H9 (cell line): ENCODE measurements around the gene PTPRQ. TPM values are rescaled to one million over a fixed set of nuclear protein-coding genes. Genes with fewer than 3 reads are reported as not detected.

Experiments used
- DNase-seq: peaks from one replicate; pipeline ENCODE4 v3.0.0-alpha.2; 2017
- H2AFZ ChIP-seq: one replicate; pipeline ENCODE4 v1.6.1; 2013; ENCODE audit warnings: mild to moderate bottlenecking, low read length, control low read depth, moderate library complexity
- H2AK5ac ChIP-seq: 2 replicates; pipeline ENCODE4 v1.6.1; 2013; ENCODE audit warnings: low read length, control low read depth, mixed read lengths; ENCODE audit not compliant: insufficient read length
- H2BK120ac ChIP-seq: one replicate; pipeline ENCODE4 v1.6.1; 2013; ENCODE audit warnings: low read depth, mild to moderate bottlenecking, low read length, control low read depth, inconsistent platforms; ENCODE audit not compliant: poor library complexity, severe bottlenecking
- H2BK12ac ChIP-seq: 2 replicates; pipeline ENCODE4 v1.6.1; 2013; ENCODE audit warnings: low read length, control low read depth, mixed read lengths, low read depth; ENCODE audit not compliant: insufficient read length
- H2BK15ac ChIP-seq: 2 replicates; pipeline ENCODE4 v1.6.1; 2013; ENCODE audit warnings: low read depth, low read length, control low read depth
- H2BK20ac ChIP-seq: one replicate; pipeline ENCODE4 v1.6.1; 2013; ENCODE audit warnings: low read depth, mild to moderate bottlenecking, low read length, control low read depth, inconsistent platforms; ENCODE audit not compliant: poor library complexity, severe bottlenecking
- H2BK5ac ChIP-seq: 2 replicates; pipeline ENCODE4 v1.6.1; 2013; ENCODE audit warnings: low read length, control low read depth, mixed read lengths; ENCODE audit not compliant: insufficient read length
- H3K14ac ChIP-seq: 2 replicates; pipeline ENCODE4 v1.6.1; 2013; ENCODE audit warnings: low read length, control low read depth; ENCODE audit not compliant: insufficient read depth
- H3K18ac ChIP-seq: 2 replicates; pipeline ENCODE4 v1.6.1; 2013; ENCODE audit warnings: low read depth, mild to moderate bottlenecking, mixed read lengths, low read length, control low read depth; ENCODE audit not compliant: insufficient read length
- H3K23ac ChIP-seq: 2 replicates; pipeline ENCODE4 v1.6.1; 2013; ENCODE audit warnings: low read length, control low read depth, mixed read lengths, low read depth; ENCODE audit not compliant: insufficient read length
- H3K23me2 ChIP-seq: 2 replicates; pipeline ENCODE4 v1.6.1; 2013; ENCODE audit warnings: low read depth, mild to moderate bottlenecking, mixed read lengths, low read length, control low read depth; ENCODE audit not compliant: insufficient read length, poor library complexity, severe bottlenecking
- H3K27ac ChIP-seq: 2 replicates; pipeline ENCODE4 v1.5.1; 2013; ENCODE audit warnings: low read length, control low read depth, mixed read lengths, low read depth; ENCODE audit not compliant: insufficient read length
- H3K27me3 ChIP-seq: 2 replicates; pipeline ENCODE4 v1.6.1; 2013; ENCODE audit warnings: low read length, control low read depth, inconsistent platforms; ENCODE audit not compliant: insufficient read depth
- H3K4ac ChIP-seq: 2 replicates; pipeline ENCODE4 v1.6.1; 2013; ENCODE audit warnings: low read depth, mild to moderate bottlenecking, control low read depth, inconsistent platforms, low read length, moderate library complexity
- H3K4me1 ChIP-seq: 2 replicates; pipeline ENCODE4 v1.6.1; 2013; ENCODE audit warnings: low read length, control low read depth, inconsistent platforms; ENCODE audit not compliant: insufficient read depth
- H3K4me2 ChIP-seq: 2 replicates; pipeline ENCODE4 v1.6.1; 2013; ENCODE audit warnings: low read length, control low read depth, mixed read lengths; ENCODE audit not compliant: insufficient read length, insufficient read depth
- H3K56ac ChIP-seq: 2 replicates; pipeline ENCODE4 v1.6.1; 2013; ENCODE audit warnings: low read depth, mild to moderate bottlenecking, mixed read lengths, low read length, control low read depth; ENCODE audit not compliant: insufficient read length
- H3K79me1 ChIP-seq: 2 replicates; pipeline ENCODE4 v1.6.1; 2013; ENCODE audit warnings: low read depth, mild to moderate bottlenecking, moderate library complexity, low read length, control low read depth, inconsistent platforms; ENCODE audit not compliant: insufficient read depth, poor library complexity, severe bottlenecking
- H3K79me2 ChIP-seq: 2 replicates; pipeline ENCODE4 v1.6.1; 2013; ENCODE audit warnings: low read length, control low read depth, inconsistent platforms; ENCODE audit not compliant: insufficient read depth
- H3K9ac ChIP-seq: 2 replicates; pipeline ENCODE4 v1.6.1; 2013; ENCODE audit warnings: low read length, control low read depth, mixed read lengths; ENCODE audit not compliant: insufficient read length; ENCODE audit errors: extremely low read depth
- H3K9me3 ChIP-seq: one replicate; pipeline ENCODE4 v1.6.1; 2013; ENCODE audit warnings: low read depth, low read length, inconsistent platforms; ENCODE audit not compliant: control insufficient read depth
- H3T11ph ChIP-seq: one replicate; pipeline ENCODE4 v1.6.1; 2013; ENCODE audit warnings: mild to moderate bottlenecking, low read length, control low read depth, inconsistent platforms
- H4K20me1 ChIP-seq: one replicate; pipeline ENCODE4 v1.6.1; 2013; ENCODE audit not compliant: control insufficient read depth, insufficient read length, insufficient read depth
- H4K5ac ChIP-seq: 2 replicates; pipeline ENCODE4 v1.6.1; 2013; ENCODE audit warnings: low read depth, mild to moderate bottlenecking, mixed read lengths, low read length, control low read depth; ENCODE audit not compliant: insufficient read length
- H4K8ac ChIP-seq: replicated peaks from 2 replicates; pipeline ENCODE4 v1.6.1; 2013; ENCODE audit warnings: low read length, control low read depth, mixed read lengths, low read depth; ENCODE audit not compliant: insufficient read length
- H4K91ac ChIP-seq: 2 replicates; pipeline ENCODE4 v1.6.1; 2013; ENCODE audit warnings: low read depth, mild to moderate bottlenecking, moderate library complexity, mixed read lengths, low read length, control low read depth; ENCODE audit not compliant: insufficient read length
- H3K27ac Mint-ChIP-seq, 3 experiments: 2 replicates in 2 of 3; 3 replicates in 1 of 3; pipeline ENCODE4 v1.8.0; 2020 to 2021; ENCODE audit warnings: mixed read lengths in 3 of 3, mild to moderate bottlenecking in 1 of 3, moderate library complexity in 1 of 3
- H3K27me3 Mint-ChIP-seq: 2 replicates; pipeline ENCODE4 v1.8.0; 2021; ENCODE audit warnings: low read depth, mild to moderate bottlenecking, moderate library complexity, mixed read lengths
- H3K36me3 Mint-ChIP-seq, 3 experiments: 2 replicates in 2 of 3; 3 replicates in 1 of 3; pipeline ENCODE4 v1.8.0; 2020 to 2021; ENCODE audit warnings: low read depth in 3 of 3, mixed read lengths in 3 of 3; ENCODE audit not compliant: insufficient read depth in 1 of 3
- H3K4me1 Mint-ChIP-seq, 2 experiments: 2 replicates each; pipeline ENCODE4 v1.8.0; 2020; ENCODE audit warnings: mixed read lengths in 2 of 2
- H3K4me3 Mint-ChIP-seq, 2 experiments: 2 replicates in 1 of 2; 3 replicates in 1 of 2; pipeline ENCODE4 v1.8.0; 2020 to 2021; ENCODE audit warnings: mild to moderate bottlenecking in 2 of 2, mixed read lengths in 2 of 2, moderate library complexity in 1 of 2
- H3K9me3 Mint-ChIP-seq, 2 experiments: 2 replicates in 1 of 2; 3 replicates in 1 of 2; pipeline ENCODE4 v1.8.0; 2020; ENCODE audit warnings: mild to moderate bottlenecking in 2 of 2, mixed read lengths in 2 of 2, moderate library complexity in 1 of 2
- WGBS: extraction: QIAGEN DNeasy Blood & Tissue Kit; methylation state at CpG from one replicate; pipeline ENCODE4 v1.1.7; 2013; ENCODE audit warnings: missing lambda C conversion rate, low lambda C conversion rate, mixed read lengths; ENCODE audit not compliant: insufficient read length; ENCODE audit errors: extremely low coverage; 5-methylcytosine and 5-hydroxymethylcytosine counted together
- total RNA-seq: library from RNA; stranded (reverse); gene quantifications from 2 replicates; pipeline ENCODE4 v1.2.1, GENCODE V29; 2021
- TF ChIP-seq, protein P1 (sequence below): fragments of 200-600 bp; sonication (generic); conservative IDR thresholded peaks from 3 replicates; pipeline ENCODE4 v1.8.0; 2021; ENCODE audit warnings: antibody characterized with exemption, mild to moderate bottlenecking

The PTPRQ gene
- total RNA-seq, 1 experiment from 2014 or later, result not detected

DNA sequence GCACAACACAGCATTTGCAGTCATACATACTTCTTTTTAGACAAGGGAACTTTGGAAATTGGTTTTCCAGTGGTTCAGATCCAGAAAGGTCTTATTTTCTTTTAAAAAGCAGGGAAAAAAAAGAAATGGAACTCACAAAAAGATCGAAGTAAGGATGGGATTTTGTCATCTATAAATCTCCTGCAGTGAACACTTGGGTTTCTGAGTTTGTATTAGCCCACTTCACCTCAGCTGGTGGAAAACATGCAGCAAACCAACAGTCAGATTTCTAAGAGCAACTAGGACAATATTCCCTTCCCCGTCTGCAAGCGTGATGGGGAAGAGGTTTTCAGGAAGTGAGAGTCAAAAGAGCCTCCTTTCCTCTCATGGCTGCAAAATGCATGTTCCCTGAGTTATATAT is 277.3 kb downstream of the PTPRQ start:
- Histone ChIP-seq H4K8ac (no peak overlapping the region), H3K23me2 (no peaks in the 10 kb centered on the region), H3K9ac (no peak overlapping the region), H3K79me2 (no peaks in the 10 kb centered on the region), H4K5ac (no peak overlapping the region), H3K18ac (no peak overlapping the region), H2BK15ac (no peak overlapping the region), H3K23ac (no peak overlapping the region), H3K56ac (no peak overlapping the region), H3K14ac (no peak overlapping the region), H3K4me1 (no peaks in the 10 kb centered on the region), H3K4me2 (no peak overlapping the region), H3T11ph (no peak overlapping the region), H2BK5ac (no peak overlapping the region), H3K9me3 (no peaks in the 10 kb centered on the region), H3K27ac (no peak overlapping the region), H3K4ac (no peak overlapping the region), H4K91ac (no peak overlapping the region), H4K20me1 (no peaks in the 10 kb centered on the region), H3K27me3 (no peaks in the 10 kb centered on the region; the same call in 1 of the 2 replicates), H3K79me1 (no peaks in the 10 kb centered on the region), H2AK5ac (no peak overlapping the region), H2BK20ac (no peak overlapping the region), H2BK12ac (no peak overlapping the region), H2BK120ac (no peak overlapping the region), H2AFZ (peak overlapping the region; percentile 56)
- Mint-ChIP-seq H3K27ac (no peak overlapping the region), H3K36me3 (no peaks in the 10 kb centered on the region), H3K4me1 (peaks cover 6 to 8% of the 10 kb centered on the region in 2 experiments), H3K9me3 (no peaks in the 10 kb centered on the region), H3K4me3 (no peak overlapping the region), H3K27me3 (peaks cover 18% of the 10 kb centered on the region)
- no peak for DNase-seq
- TF ChIP-seq, protein P1, sequence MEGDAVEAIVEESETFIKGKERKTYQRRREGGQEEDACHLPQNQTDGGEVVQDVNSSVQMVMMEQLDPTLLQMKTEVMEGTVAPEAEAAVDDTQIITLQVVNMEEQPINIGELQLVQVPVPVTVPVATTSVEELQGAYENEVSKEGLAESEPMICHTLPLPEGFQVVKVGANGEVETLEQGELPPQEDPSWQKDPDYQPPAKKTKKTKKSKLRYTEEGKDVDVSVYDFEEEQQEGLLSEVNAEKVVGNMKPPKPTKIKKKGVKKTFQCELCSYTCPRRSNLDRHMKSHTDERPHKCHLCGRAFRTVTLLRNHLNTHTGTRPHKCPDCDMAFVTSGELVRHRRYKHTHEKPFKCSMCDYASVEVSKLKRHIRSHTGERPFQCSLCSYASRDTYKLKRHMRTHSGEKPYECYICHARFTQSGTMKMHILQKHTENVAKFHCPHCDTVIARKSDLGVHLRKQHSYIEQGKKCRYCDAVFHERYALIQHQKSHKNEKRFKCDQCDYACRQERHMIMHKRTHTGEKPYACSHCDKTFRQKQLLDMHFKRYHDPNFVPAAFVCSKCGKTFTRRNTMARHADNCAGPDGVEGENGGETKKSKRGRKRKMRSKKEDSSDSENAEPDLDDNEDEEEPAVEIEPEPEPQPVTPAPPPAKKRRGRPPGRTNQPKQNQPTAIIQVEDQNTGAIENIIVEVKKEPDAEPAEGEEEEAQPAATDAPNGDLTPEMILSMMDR, result no peak
- no CpG with 5 or more reads among the region's 3 CpGs for WGBS
